K562 (cell line): ENCODE measurements around the gene ACKR3. TPM values are rescaled to one million over a fixed set of nuclear protein-coding genes. Genes with fewer than 3 reads are reported as not detected.

ENCODE experiments used
- COPS2 ChIP-seq: fragments of 450-650 bp; conservative IDR thresholded peaks from 2 replicates; pipeline ENCODE4 v1.6.1; 2016; ENCODE audit warnings: mild to moderate bottlenecking, moderate library complexity
- CTBP1 ChIP-seq: fragments of 450-650 bp; IDR thresholded peaks from 2 replicates; pipeline ENCODE4 v1.6.1; 2016; ENCODE audit warnings: borderline replicate concordance
- JUN ChIP-seq, 2 experiments: sonication (generic) in 1 of 2; formaldehyde crosslinking in 1 of 2; IDR thresholded peaks; 2 replicates each; pipeline versions ENCODE4 v1.6.1 to v1.8.0; 2012 to 2022; ENCODE audit warnings: borderline replicate concordance in 2 of 2, mild to moderate bottlenecking in 2 of 2, improper control_type of control experiment in 1 of 2, low read depth in 1 of 2, low read length in 1 of 2, missing genetic modification reagents in 1 of 2
- NCOA1 ChIP-seq: fragments of 450-650 bp; IDR thresholded peaks from 2 replicates; pipeline ENCODE4 v1.6.1; 2016; ENCODE audit warnings: low read depth
- PHF21A ChIP-seq: fragments of 450-650 bp; IDR thresholded peaks from 2 replicates; pipeline ENCODE4 v1.6.1; 2017; ENCODE audit warnings: low read depth, borderline replicate concordance
- polyA plus RNA-seq, 8 experiments: library from polyadenylated mRNA; depleted of rRNA in 4 of 8; stranded (reverse) in 5 of 8; unstranded in 3 of 8; fragments of >200 nt; fragmentation: Nextera tagmentation in 2 of 8; fragmentation: Illumina TruSeq in 1 of 8; extraction: Ambion mirVana in 2 of 8; extraction: Trizol in 1 of 8; gene quantifications; 2 replicates each; pipeline versions ENCODE4 v1.2.1 to v1.2.3, GENCODE V29; 2011 to 2014; ENCODE audit warnings: inconsistent platforms in 1 of 8, missing spikeins in 1 of 8
- total RNA-seq, 7 experiments: library from RNA; depleted of rRNA in 6 of 7; stranded (reverse); fragments of >200 nt in 6 of 7; fragmentation: Illumina TruSeq in 2 of 7; extraction: Trizol in 2 of 7; gene quantifications; 2 replicates each; pipeline versions ENCODE4 v1.2.1 to v1.2.3, GENCODE V29; 2011 to 2021; ENCODE audit warnings: low replicate concordance in 1 of 7
- TF ChIP-seq, protein P1 (sequence below), 2 experiments: fragments of 450-650 bp; formaldehyde crosslinking in 1 of 2; IDR thresholded peaks; 2 replicates each; pipeline versions ENCODE4 v1.4.0 to v1.6.1; 2014 to 2020; ENCODE audit warnings: mild to moderate bottlenecking in 2 of 2, borderline replicate concordance in 1 of 2, low read depth in 1 of 2

ACKR3 gene
- total and polyA plus RNA-seq, 9 of the 15 experiments (the other 6 are each of a cell fraction or from before 2014, with no cell fraction given): 0.07 TPM; not detected in 8

DNA sequence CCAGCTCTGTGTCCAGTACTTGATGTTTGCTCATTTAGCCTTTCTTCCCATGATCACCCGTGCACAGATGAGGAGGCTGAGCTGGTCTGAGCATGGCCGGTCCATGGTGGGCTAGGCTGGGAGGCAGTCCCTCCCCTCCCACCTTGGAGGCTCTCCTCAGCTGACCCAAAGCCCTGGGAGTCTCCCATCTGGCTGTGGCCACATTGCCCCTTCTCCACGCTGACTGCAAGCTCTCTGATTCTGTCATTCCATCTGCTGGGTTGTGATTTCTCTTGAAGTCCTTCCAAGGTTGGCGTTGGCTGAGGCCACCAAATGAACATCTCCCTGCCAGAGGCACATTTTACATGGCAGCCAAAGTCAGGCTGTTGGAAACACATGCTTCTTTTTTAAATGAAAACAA, 44.0 kb downstream of the ACKR3 start (continued):
- TF ChIP-seq, protein P1, sequence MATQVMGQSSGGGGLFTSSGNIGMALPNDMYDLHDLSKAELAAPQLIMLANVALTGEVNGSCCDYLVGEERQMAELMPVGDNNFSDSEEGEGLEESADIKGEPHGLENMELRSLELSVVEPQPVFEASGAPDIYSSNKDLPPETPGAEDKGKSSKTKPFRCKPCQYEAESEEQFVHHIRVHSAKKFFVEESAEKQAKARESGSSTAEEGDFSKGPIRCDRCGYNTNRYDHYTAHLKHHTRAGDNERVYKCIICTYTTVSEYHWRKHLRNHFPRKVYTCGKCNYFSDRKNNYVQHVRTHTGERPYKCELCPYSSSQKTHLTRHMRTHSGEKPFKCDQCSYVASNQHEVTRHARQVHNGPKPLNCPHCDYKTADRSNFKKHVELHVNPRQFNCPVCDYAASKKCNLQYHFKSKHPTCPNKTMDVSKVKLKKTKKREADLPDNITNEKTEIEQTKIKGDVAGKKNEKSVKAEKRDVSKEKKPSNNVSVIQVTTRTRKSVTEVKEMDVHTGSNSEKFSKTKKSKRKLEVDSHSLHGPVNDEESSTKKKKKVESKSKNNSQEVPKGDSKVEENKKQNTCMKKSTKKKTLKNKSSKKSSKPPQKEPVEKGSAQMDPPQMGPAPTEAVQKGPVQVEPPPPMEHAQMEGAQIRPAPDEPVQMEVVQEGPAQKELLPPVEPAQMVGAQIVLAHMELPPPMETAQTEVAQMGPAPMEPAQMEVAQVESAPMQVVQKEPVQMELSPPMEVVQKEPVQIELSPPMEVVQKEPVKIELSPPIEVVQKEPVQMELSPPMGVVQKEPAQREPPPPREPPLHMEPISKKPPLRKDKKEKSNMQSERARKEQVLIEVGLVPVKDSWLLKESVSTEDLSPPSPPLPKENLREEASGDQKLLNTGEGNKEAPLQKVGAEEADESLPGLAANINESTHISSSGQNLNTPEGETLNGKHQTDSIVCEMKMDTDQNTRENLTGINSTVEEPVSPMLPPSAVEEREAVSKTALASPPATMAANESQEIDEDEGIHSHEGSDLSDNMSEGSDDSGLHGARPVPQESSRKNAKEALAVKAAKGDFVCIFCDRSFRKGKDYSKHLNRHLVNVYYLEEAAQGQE (IDR thresholded peaks at IDR 0.05; ENCODE audit: borderline replicate concordance): no peak
- TF ChIP-seq, protein P1 (CRISPR knock-in tag; IDR thresholded peaks at IDR 0.05; ENCODE audit: low read depth): no peak
- TF ChIP-seq NCOA1 (no peak), JUN (IDR thresholded peaks at IDR 0.05; ENCODE audit: borderline replicate concordance, low read depth, low read length) (no peak), JUN (CRISPR knock-in tag; IDR thresholded peaks at IDR 0.05; ENCODE audit: borderline replicate concordance) (no peak), COPS2 (no peak), CTBP1 (no peak), PHF21A (no peak)
- TF ChIP-seq, all 486 proteins: peak for 0
